HPDE6-E6E7 (cell line): ENCODE measurements around the gene FTO.

Experiments used
- DNase-seq: peaks from one replicate; pipeline ENCODE4 v3.0.0; 2011; ENCODE audit warnings: missing footprints; ENCODE audit errors: extremely low spot score

Gene FTO

DNA sequence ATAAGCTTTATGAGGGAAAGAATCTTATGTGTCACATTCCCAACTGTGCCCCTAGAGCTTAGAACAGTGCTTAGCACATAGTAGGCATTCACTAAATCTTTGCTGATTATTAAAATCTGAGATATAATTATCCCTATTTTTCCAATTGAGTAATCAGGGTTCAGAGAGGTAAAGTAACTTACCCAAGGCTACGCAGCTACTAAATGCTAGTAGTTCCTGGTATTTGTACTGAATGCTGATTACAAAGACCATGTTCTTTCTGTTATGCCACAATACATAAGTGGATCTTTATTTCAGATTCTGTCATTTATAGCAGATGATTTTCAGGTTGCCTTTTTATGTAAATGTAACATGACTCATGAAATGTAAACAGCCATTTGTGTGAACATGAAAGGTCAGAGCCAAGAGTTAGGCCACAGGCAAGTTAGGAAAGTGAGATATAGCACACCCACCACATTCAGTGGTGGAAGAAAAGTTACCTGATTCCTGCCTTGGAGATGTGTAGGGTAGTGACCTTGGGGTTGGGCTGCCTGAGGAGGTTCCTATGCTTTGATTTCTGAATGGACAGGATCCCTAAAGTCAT is 77.2 kb downstream of the FTO start:
- DNase-seq = no peak

- no peak for DNase-seq
Observed at GRCh38 chr16:53782148-53782547, 78.2 kb downstream of the FTO start.

- DNase-seq = peak; percentile 54
Observed at GRCh38 chr16:53784291-53784690, 80.3 kb downstream of the FTO start.

GRCh38 chr16:53785044-53785443 is 81.1 kb downstream of the FTO start:
- no peak for DNase-seq

GRCh38 chr16:53785916-53786315 is 82.0 kb downstream of the FTO start:
- no peak for DNase-seq

DNA sequence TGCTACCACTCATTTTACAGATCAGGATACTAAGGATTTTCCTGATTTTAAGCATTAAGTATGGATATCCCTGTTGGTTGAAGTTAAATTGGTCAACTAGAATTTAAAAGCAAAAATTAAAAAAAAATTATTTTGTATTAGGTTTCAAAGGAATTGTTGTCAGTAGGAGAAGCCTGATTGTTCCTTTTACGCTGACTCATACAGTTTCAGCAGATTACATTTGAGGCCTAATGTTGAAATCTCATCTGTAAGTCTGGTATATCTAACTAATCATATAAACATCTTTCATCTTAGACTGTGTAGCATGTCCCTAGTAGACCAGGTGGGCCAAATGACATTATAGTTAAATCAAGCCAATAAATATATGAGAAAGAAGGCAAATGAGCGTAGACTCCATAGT is 83.5 kb downstream of the FTO start:
- DNase-seq = no peak

DNA sequence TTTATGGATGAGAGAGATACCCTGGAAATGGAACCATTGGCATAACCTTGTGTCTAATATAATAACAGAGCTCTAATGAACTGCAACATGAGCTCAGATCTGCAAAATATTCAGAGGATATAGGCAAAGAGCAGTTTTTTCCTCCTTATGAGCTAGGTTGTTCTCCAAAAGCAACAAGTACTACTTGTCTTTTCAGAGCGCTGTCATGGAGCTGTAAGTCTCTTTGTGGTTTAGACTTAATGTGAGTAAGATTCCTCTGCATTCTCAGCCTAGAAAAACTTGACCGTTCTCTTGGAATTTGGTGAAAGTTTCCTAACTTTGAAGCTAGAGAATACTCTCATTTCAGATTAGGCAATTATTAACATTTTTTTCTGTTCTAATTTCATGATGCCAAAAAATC is 85.2 kb downstream of the FTO start:
- DNase-seq = no peak

- DNase-seq = no peak
Observed at GRCh38 chr16:53792161-53792951, 88.4 kb downstream of the FTO start.

- DNase-seq = no peak
Observed at GRCh38 chr16:53803451-53803850, 99.5 kb downstream of the FTO start.

- no peak for DNase-seq
Observed at GRCh38 chr16:53803998-53804397, 100.0 kb downstream of the FTO start.

DNA sequence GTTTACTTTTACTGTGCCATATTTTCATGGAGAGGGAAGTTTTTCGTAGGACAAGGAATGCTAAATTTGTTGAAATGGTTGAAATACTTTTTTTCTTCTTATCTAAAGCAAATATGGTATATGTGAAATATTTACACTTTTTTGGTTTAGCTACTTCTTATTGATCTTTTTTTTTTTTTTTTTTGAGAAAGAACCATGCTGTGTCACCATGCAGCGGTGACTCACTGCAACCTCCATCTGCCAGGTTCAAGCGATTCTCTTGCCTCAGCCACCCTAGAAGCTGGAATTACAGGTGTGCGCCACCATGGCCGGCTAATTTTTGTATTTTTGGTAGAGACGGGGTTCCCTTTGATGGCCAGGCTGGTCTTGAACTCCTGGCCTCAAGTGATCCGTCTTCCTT is 100.5 kb downstream of the FTO start:
- no peak for DNase-seq

DNA sequence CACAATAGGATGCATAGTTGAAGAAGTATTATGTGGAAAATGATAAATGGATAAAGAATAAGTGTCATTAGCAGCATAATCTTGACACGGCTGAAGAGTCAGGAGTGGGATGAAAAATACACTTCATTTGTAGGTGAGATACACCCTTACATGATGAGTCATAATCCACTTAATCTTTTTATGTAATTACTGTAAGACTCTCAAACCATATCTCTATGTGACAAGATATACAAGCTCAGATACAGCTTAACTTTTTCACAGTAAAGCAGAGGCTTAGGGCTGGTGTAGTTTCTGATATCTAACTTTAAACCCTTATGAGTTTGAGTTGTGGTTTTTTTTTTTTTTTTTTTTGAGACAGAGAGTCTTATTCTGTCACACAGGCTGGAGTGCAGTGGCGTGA is 101.2 kb downstream of the FTO start:
- no peak for DNase-seq

DNA sequence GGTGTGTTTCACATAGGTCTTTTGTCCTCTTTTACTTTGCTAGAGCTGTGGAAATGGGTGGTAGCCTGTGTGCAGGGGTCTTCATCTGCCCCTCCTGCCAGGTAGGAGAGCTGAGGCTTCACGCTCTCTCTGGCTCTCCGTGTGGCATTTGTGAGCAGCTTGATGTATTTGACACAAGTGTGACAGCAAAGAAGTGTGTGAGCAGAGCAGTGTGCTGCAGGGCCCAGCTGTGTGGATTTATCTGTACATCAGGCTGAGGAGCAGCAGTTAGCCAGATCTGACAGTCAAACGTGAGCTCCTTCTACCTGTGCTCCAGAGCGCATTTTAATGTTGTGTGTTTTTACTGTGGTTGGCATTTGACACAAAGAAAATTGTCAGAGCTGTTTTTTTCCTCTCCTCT is 101.8 kb downstream of the FTO start:
- no peak for DNase-seq

GRCh38 chr16:53809088-53809932 is 105.4 kb downstream of the FTO start:
- no peak for DNase-seq

DNA sequence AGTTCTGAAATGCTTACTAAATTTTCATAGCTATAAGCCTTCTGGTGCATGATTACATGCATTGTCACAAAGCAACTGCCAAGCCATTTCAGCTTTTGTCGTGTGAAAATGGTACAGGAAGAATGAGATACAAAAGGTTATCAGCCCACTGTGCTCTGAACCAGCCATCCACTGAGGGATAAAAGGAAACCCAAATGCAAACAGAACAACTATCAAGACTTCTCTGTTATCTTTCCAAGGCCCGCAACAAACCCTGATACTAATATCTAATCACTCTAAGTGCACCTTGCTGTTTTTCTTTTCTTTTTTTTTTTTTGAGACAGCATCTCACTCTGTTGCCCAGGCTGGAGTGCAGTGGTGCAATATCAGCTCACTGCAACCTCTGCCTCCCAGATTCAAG is 109.0 kb downstream of the FTO start:
- no peak for DNase-seq

DNA sequence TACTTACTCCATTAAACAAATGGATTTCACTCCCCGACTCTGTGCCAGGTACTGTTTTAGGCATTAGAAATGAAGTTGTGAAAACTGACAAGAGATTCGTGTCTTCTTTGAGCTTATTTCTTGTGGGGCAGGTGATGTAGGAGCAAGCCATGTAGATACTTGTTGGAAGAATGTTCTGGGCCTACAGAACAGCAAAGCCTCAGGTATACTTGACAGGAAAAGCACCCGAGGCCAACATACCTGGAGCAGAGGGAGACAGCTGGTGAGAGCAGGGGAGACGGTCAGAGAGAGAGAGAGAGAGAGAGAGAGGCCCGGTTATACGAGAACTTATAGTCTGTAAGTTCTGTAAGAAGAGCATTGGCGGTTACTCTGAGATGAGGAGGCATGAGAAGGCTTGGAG is 110.8 kb downstream of the FTO start:
- no peak for DNase-seq

DNA sequence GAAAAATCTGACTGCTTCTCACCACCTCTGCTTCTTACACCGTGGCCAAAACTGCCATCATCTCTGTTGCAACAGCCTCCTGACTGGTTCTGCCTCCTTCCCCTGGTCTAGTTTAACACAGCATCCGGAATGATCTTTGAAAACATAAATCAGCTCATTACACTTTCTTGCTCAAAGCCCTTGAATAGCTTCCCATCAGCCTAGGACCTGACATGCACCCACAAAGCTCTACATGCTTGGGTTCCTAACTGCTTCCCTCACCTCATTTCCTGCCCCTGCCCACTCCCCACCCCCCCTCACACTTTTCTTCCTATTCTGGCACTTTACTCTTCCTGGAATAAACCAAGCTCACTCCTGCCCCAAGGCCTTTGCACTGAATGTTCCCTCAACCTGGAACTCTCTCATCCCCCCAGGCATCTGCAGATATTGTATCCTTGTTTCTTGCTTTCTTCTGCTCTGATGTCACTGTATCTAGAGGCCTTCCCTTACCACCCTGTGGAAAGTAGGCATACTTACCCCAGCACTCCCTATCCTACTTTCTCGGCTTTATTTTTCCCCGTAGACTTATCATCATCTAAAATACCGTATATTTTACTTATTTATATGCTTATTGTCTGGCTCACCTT is 112.4 kb downstream of the FTO start:
- no peak for DNase-seq

GRCh38 chr16:53817117-53817755 is 113.3 kb downstream of the FTO start:
- peak; percentile 64 for DNase-seq

DNA sequence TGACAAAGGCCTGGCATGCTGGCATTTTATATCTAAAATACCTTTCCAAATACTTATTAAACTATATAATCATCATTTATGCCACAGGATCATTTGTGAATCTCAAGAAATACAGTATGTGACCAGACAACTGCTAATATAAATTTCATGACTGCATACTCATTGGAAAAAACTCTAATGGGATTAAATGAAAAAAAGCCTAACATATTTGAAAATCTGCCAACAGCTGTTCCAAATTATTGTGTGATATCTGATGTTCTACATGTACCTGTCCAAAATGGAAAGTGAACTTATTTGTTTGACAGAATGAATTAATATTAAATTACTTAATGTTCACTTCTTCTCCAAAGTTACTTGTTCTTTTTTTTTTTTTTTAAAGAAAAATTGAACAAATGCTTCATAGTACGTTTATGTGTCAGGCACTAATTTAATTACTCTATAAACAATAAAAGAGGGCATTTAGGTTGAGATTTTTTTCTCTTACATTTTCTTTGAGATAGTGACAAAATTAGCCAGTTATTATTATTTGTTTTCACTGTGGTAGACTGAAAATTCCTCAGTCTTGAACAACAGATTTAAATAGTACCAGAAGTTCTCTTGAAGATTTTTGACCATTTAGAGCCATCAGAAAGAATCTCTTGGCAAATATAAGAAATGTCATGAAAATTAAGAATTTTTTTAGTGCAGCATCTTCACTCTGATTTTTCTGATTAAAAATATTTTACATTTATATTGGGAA is 114.0 kb downstream of the FTO start:
- no peak for DNase-seq

DNA sequence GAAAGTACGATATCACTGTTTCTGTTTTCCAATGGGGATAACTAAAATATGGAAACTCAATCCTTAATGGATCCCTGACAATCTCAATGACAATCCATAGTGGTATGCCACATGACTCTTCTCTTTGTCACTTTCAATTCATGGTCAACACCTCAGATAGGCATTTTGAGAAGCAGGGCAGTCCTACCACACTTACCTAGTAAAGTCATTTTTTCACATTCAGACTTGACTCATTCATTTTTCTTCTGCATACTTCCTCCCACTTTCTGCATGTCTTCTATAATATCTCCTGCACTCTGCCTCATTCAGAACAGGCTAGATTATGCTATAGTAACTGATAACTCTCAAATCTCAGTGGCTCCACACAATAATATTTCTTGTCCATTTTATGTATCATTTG is 117.5 kb downstream of the FTO start:
- DNase-seq = no peak

DNA sequence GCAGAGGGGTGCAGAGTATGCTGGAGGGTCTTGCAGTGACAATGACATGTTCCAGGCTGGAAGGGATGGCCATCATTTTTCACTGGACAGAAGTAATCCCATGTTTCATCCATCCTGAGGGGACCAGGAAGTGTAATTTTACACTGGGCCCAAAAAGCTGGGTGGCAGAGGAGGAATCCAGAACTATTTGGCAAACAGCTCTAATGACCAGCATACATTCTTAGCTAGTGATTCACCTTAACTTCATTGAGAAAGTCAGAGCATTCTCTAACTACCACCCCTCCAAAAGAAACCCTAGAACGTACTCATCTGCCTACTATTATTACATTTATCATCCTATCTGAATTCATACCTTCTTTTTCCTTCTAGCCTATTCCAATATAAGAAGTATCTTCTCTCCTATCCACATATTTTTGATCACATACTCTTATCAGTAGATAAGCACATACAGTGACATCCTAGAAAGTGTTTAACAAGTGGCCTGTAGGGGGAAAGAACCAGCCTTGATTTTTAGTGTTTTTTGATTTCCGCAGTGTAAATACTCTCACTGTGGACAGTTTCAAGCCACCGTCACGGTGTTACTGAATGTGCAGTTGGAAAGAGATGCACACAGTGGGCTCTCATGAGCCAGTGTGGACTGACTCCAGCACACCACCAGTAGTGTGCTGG is 118.1 kb downstream of the FTO start:
- DNase-seq = no peak
